ENCODE measurements around the gene NT5C2. TPM values are rescaled to one million over a fixed set of nuclear protein-coding genes. Genes with fewer than 3 reads are reported as not detected.

Gene NT5C2
- total RNA-seq, 1 experiment from 2014 or later: 74.6 TPM

GRCh38 chr10:103083977-103084320 is 109.1 kb downstream of the NT5C2 start:
- H3K9ac ChIP-seq (ENCODE audit: low read length): no peak overlapping the region
- H3K9me3 ChIP-seq (ENCODE audit: low read length): no peaks in the 10 kb centered on the region
- H3K4me3 ChIP-seq (ENCODE audit: low read length): no peak overlapping the region
- no peaks in the 10 kb centered on the region for H3F3A ChIP-seq (ENCODE audit: low read length, unreplicated experiment)
- intact Hi-C loops (cut with micrococcal nuclease): loop anchor here (5.0 kb wide), 1 partner anchor 158 kb away; no protein-coding TSS in a partner anchor
- H2AFZ ChIP-seq (ENCODE audit: low read length): no peak overlapping the region
- no peak for DNase-seq
- no peaks in the 10 kb centered on the region for H4K20me1 ChIP-seq (ENCODE audit: low read length)
- no peak overlapping the region for H3K4me2 ChIP-seq (ENCODE audit: low read length)
- TF ChIP-seq EZH2 (IDR thresholded peaks at IDR 0.05; ENCODE audit: low read length, unreplicated experiment) (no peak), CTCF (conservative IDR thresholded peaks at IDR 0.05; ENCODE audit: low read depth, low read length) (no peak), EZH2phosphoT487 (IDR thresholded peaks at IDR 0.05; ENCODE audit: borderline replicate concordance, low read length) (no peak)
- no peak for ATAC-seq
- no peaks in the 10 kb centered on the region for H3K4me1 ChIP-seq (ENCODE audit: insufficient read depth, low read length)
- no peaks in the 10 kb centered on the region for H3K9me2 ChIP-seq (replicated peaks; ENCODE audit: low read length)
- H3K79me2 ChIP-seq (ENCODE audit: low read length): no peaks in the 10 kb centered on the region
- no peak overlapping the region for H3K27ac ChIP-seq (ENCODE audit: low read length)
- ChIA-PET POLR2A (ENCODE audit: unreplicated experiment) (no interaction called here), CTCF (no interaction called here)
- BruUV-seq (replicated peaks): no TSS peak
- peaks cover 28% of the 10 kb centered on the region; the same call in 1 of the 2 replicates for H3K36me3 ChIP-seq (ENCODE audit: low read depth, low read length)
- H3K27me3 ChIP-seq (ENCODE audit: low read length): no peaks in the 10 kb centered on the region

GRCh38 chr10:103083266-103083976 is 109.7 kb downstream of the NT5C2 start:
- Histone ChIP-seq H2AFZ (ENCODE audit: low read length) (no peak overlapping the region), H3F3A (ENCODE audit: low read length, unreplicated experiment) (no peaks in the 10 kb centered on the region), H3K4me1 (ENCODE audit: insufficient read depth, low read length) (no peaks in the 10 kb centered on the region), H3K9me3 (ENCODE audit: low read length) (no peaks in the 10 kb centered on the region), H3K27ac (ENCODE audit: low read length) (no peak overlapping the region), H3K36me3 (ENCODE audit: low read depth, low read length) (peaks cover 23% of the 10 kb centered on the region; the same call in 1 of the 2 replicates), H3K4me2 (ENCODE audit: low read length) (no peak overlapping the region), H3K27me3 (ENCODE audit: low read length) (no peaks in the 10 kb centered on the region), H3K79me2 (ENCODE audit: low read length) (no peaks in the 10 kb centered on the region), H3K9ac (ENCODE audit: low read length) (no peak overlapping the region), H3K9me2 (replicated peaks; ENCODE audit: low read length) (no peaks in the 10 kb centered on the region), H4K20me1 (ENCODE audit: low read length) (no peaks in the 10 kb centered on the region), H3K4me3 (ENCODE audit: low read length) (no peak overlapping the region)
- DNase-seq: no peak
- BruUV-seq (replicated peaks): no TSS peak
- intact Hi-C loops (cut with micrococcal nuclease): loop anchor here (5.0 kb wide), 1 partner anchor 159 kb away; no protein-coding TSS in a partner anchor
- no peak for ATAC-seq
- ChIA-PET CTCF (no interaction called here), POLR2A (ENCODE audit: unreplicated experiment) (no interaction called here)
- no peak for TF ChIP-seq EZH2phosphoT487 (IDR thresholded peaks at IDR 0.05; ENCODE audit: borderline replicate concordance, low read length)
- no peak for TF ChIP-seq CTCF (conservative IDR thresholded peaks at IDR 0.05; ENCODE audit: low read depth, low read length)
- TF ChIP-seq EZH2 (IDR thresholded peaks at IDR 0.05; ENCODE audit: low read length, unreplicated experiment): no peak

GRCh38 chr10:103082683-103083082 is 110.4 kb downstream of the NT5C2 start:
- no peak overlapping the region for H3K27ac ChIP-seq (ENCODE audit: low read length)
- DNase-seq (no peak), ATAC-seq (no peak)
- H3K36me3 ChIP-seq (ENCODE audit: low read depth, low read length): peaks cover 23% of the 10 kb centered on the region; the same call in 1 of the 2 replicates
- H3K79me2 ChIP-seq (ENCODE audit: low read length): no peaks in the 10 kb centered on the region
- POLR2A ChIA-PET (ENCODE audit: unreplicated experiment): no interaction called here
- intact Hi-C loops (cut with micrococcal nuclease): loop anchor here (5.0 kb wide), 1 partner anchor 160 kb away; no protein-coding TSS in a partner anchor
- no peaks in the 10 kb centered on the region for H3F3A ChIP-seq (ENCODE audit: low read length, unreplicated experiment)
- no peaks in the 10 kb centered on the region for H3K9me2 ChIP-seq (replicated peaks; ENCODE audit: low read length)
- no peak overlapping the region for H3K4me2 ChIP-seq (ENCODE audit: low read length)
- H3K9me3 ChIP-seq (ENCODE audit: low read length): no peaks in the 10 kb centered on the region
- no TSS peak for BruUV-seq (replicated peaks)
- CTCF ChIA-PET: no interaction called here
- no peaks in the 10 kb centered on the region for H3K27me3 ChIP-seq (ENCODE audit: low read length)
- no peaks in the 10 kb centered on the region for H4K20me1 ChIP-seq (ENCODE audit: low read length)
- H2AFZ ChIP-seq (ENCODE audit: low read length): no peak overlapping the region
- H3K4me3 ChIP-seq (ENCODE audit: low read length): no peak overlapping the region
- TF ChIP-seq EZH2 (IDR thresholded peaks at IDR 0.05; ENCODE audit: low read length, unreplicated experiment) (no peak), CTCF (conservative IDR thresholded peaks at IDR 0.05; ENCODE audit: low read depth, low read length) (no peak)
- H3K4me1 ChIP-seq (ENCODE audit: insufficient read depth, low read length): no peaks in the 10 kb centered on the region
- H3K9ac ChIP-seq (ENCODE audit: low read length): no peak overlapping the region

Data from PC-3 (cell line).